HG02588 (cell line): ENCODE results near the gene TRNP1.

Experiments
- ATAC-seq: cut with Tn5 transposase; IDR thresholded peaks from one replicate; pipeline ENCODE4 v1.9.1; 2021; ENCODE audit warnings: mild to moderate bottlenecking, moderate library complexity; ENCODE audit not compliant: unreplicated experiment

TRNP1 gene

DNA sequence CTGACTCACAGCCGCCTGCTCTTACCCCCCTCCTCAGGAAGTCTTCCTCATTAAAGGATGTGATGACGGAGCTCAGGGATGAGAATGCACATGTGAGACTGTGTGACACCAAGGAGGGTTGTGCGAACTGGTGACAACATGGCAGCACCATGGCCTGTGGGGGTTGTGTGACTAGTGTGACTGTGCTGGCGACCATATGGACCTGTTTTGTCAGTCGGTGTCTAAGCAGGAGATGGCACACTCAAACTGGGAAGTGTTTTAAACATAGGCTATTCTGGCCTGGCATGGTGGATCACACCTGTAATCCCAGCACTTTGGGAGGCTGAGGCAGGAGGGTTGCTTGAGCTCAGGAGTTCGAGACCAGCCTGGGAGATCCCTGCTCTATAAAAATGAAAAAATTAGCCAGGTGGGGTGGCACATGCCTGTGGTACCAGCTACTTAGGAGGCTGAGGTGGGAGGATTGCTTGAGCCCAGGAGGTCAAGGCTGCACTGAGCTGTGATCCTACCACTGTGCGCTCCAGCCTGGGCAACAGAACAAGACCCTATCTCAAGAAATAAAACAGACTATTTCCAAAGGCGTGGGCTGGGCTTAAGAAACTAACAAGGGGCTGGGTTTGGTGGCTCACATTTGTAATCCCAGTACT, 7.4 kb downstream of the TRNP1 start:
- ATAC-seq: no peak

DNA sequence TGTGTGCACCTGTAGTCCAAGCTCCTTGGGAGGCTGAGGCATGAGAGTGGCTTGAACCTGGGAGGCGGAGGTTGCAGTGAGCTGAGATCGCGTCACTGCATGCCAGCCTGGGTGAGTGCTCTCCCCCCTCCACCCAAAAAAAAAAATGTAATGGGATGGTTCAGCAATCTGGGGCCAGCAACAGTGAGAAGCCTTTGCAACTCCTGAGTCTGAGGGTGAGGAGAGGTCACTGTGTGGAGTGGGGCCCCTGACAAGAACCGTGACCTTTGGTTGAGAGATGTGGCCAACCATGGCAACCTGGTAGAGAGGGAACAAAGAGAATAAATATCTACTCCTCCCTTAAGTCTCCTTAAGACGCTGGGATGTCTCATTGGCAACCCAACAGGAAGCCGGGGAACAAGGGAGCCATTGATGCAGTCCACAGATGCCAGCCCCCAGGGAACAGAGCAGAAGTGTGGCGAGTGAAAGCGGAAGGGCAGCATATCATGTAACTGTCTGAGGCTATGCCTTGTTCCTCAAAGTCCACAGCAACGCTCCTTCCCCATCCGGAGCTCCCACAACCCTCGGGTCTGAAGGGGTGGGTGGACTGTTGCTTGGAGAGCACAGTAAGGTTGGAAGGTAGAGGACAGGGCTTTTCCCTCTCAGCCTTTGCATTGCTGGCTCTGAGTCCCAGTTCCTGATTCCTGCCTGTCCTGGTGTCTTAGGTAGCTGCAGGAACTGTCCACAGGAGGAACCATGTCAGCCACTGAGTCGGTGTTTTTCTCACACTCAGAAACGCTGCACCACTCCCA, 8.3 kb downstream of the TRNP1 start:
- no peak for ATAC-seq

- no peak for ATAC-seq
Measured at GRCh38 chr1:27003745-27004470, 10.4 kb downstream of the TRNP1 start.

DNA sequence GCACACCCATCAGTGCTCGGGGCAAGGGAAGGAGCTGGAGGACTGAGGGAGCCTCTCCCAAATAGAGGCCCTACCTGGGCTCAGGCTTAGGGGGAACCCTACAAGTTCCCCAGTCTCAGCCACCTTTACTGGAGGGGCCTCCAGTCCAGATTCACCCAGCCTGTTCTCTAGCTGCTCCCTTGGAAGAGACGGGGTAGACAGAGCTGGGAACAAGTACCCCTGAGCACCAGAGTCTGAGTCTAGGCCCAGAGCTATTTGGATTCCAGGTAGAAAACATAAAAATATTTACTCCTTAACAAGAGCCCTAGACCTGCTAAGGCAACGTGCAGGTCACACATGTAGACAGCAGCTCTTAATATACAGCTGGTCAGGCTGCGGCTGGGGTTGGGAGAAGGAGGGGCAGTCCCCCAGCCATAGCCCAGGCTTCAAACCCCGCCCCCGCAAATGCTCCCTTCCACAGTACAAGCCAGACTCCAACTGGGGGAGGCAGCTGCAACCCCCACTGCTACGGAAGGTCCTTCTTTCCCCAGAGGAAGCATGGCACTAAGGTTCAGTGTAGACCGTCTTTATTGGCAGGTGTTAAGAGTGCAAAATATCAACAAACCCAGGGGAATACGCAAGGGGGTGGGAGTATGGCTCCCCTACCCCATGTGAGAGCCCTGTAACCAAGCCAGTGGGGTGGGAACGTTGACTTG, 11.1 kb downstream of the TRNP1 start:
- no peak for ATAC-seq

- no peak for ATAC-seq
Measured at GRCh38 chr1:27005166-27005530, 11.7 kb downstream of the TRNP1 start.

GRCh38 chr1:27005648-27006496, 12.4 kb downstream of the TRNP1 start:
- ATAC-seq: no peak

DNA sequence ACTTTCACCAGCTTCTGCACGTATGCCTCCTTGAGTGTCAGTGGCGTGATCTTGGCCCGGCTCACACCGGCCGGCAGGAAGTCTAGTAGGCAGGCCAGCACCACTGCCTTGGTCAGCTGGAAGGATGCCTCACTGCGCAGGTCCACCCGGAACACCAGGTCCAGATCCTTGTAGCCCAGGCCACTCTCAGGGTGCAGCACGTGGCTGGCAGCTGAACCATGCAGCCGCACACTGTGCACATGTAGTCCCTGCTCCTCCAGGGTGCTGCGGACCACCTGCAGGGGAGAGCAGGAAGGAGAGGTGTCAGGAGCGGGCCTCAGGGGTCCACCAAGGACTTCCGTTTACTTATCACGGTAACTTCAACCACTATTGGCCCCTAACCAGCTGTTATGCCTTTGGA, 13.2 kb downstream of the TRNP1 start:
- no peak for ATAC-seq

- no peak for ATAC-seq
Measured at GRCh38 chr1:27007909-27008582, 14.6 kb downstream of the TRNP1 start.

- no peak for ATAC-seq
Measured at GRCh38 chr1:27009601-27010197, 16.2 kb downstream of the TRNP1 start.

GRCh38 chr1:27010226-27010994, 16.9 kb downstream of the TRNP1 start:
- no peak for ATAC-seq

GRCh38 chr1:27011058-27011764, 17.7 kb downstream of the TRNP1 start:
- no peak for ATAC-seq

- no peak for ATAC-seq
Measured at GRCh38 chr1:27011976-27012563, 18.6 kb downstream of the TRNP1 start.

- no peak for ATAC-seq
Measured at GRCh38 chr1:27015260-27015659, 21.8 kb downstream of the TRNP1 start.

GRCh38 chr1:27016376-27016775, 22.9 kb downstream of the TRNP1 start:
- ATAC-seq: no peak

DNA sequence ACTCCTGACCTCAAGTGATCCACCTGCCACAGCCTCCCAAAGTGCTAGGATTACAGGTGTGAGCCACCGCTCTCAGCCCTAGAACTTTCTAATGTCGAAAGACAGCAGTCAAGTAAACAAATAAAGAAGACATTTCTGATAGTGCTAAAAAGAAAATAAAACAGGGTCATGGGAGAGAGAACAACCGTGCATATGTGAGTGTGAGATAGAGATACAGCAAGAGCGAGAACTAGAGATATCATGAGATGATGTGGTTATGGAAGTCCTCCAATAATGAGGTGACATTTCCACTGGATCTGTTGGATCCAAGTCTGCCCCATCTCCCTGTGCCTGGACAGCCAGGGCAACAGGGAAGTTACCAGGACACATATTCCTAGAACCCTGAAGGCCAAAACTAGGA, 23.7 kb downstream of the TRNP1 start:
- ATAC-seq: no peak

DNA sequence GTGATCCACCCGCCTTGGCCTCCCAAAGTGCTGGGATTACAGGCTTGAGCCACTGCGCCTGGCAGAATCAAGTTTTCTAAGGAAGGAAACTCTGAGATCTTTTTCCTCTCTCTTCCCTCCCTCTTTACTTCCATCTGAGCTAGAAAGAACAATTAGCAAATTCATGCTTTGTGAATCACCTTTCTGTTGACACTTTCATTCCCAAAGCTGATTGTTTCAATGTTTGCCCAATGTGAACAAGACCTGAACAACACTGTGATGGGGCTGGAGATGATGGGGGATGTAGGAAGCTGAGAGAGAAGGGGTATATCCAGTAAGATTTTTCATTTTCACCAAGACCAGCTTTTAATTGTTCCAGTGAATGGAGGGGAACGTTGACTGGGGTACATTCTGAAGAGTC, 24.8 kb downstream of the TRNP1 start:
- no peak for ATAC-seq

DNA sequence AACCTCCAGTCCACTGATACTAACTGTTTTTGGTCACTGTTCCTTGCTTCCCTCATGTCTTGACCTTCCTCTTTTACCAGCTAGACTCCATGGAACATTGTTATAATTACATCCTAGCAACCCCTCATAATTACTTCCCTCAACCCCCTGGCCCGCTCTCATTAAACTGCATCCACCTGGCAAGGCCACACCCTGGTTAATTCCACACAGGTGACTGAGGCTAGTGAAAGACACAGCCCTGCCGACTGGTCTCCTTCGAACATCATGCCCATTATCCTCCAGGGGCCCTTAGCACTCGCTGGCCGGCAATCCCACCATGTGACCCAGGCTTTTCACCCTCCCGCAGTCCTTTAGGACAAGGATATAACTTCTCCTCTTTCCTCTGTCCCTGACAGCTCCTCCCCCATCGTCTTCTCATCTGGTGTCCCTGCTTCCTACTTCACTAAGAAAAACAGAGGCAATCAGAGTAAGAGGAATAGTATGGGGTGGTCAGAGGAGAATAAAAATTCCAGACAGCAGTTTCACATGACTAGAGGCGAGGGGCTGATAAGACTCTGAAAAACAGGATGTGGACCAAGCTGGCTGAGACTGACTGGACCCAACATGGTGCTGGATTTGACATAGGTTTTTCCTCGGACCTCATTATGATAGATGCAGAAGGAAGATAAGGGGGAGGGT, 28.0 kb downstream of the TRNP1 start:
- ATAC-seq: no peak
